ENCODE results near the gene OR6J1. TPM values are rescaled to one million over a fixed set of nuclear protein-coding genes. Genes with fewer than 3 reads are reported as not detected.

The OR6J1 gene
- total and polyA plus RNA-seq, 2 of the 8 experiments (the other 6 are each of a cell fraction or from before 2014, with no cell fraction given), result not detected

DNA sequence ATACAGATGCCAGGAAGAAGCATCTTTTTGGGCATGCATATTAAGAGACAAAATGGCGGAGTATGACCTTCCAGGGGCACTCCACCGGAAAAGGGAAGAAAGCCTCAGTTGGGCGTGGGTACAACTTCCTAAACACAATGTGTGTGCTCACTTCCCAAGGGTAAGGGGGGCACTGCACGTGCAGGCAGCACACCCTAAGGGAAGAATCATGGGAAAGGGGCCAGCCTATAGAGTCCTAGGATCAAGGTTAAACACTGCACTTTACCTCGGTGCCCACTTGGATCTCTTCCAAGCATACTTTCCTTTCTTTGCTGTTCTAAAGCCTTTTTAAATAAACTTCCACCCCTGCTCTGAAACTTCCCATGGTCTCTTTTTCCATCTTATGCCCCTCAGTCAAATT lies 14.8 kb downstream of the OR6J1 start:
- Histone ChIP-seq H2AK5ac (ENCODE audit: low read depth, low read length) (no peak overlapping the region), H2BK12ac (ENCODE audit: low read depth, low read length) (no peak overlapping the region), H3K79me1 (ENCODE audit: low read depth, low read length) (no peaks in the 10 kb centered on the region), H3K4me3 (ENCODE audit: extremely low read depth in 1 of 4, insufficient read depth in 2 of 4, low read depth in 3 of 4, low read length in 4 of 4) (no peak overlapping the region), H2AFZ (ENCODE audit: low read length) (no peak overlapping the region), H3K18ac (ENCODE audit: extremely low read depth, low read length) (no peak overlapping the region), H3K4me2 (ENCODE audit: insufficient read depth in 1 of 2, low read depth in 2 of 2, low read length in 2 of 2) (no peak overlapping the region), H3K4ac (replicated peaks; ENCODE audit: insufficient read length, low read depth, low read length) (no peak overlapping the region), H3K27ac (ENCODE audit: low read depth, low read length) (no peak overlapping the region), H2BK15ac (ENCODE audit: low read length) (no peak overlapping the region), H2BK20ac (ENCODE audit: low read length) (no peak overlapping the region), H3K56ac (replicated peaks; ENCODE audit: insufficient read length, low read depth, low read length) (no peak overlapping the region), H3K23ac (ENCODE audit: insufficient read length) (no peak overlapping the region), H4K8ac (ENCODE audit: extremely low read depth, insufficient read depth, low read length) (no peak overlapping the region), H3K79me2 (ENCODE audit: control insufficient read depth in 1 of 2, insufficient read depth in 2 of 2, low read length in 2 of 2) (no peaks in the 10 kb centered on the region), H2BK120ac (replicated peaks; ENCODE audit: low read depth, low read length) (no peak overlapping the region), H2BK5ac (ENCODE audit: low read depth, low read length) (no peak overlapping the region), H3K9ac (replicated peaks in 1 of 4; ENCODE audit: extremely low read depth in 1 of 4, low read depth in 3 of 4, low read length in 3 of 4) (no peak overlapping the region), H4K20me1 (replicated peaks in 1 of 2; ENCODE audit: control insufficient read depth in 1 of 2, insufficient read depth in 2 of 2, low read length in 2 of 2) (no peaks in the 10 kb centered on the region), H3K23me2 (ENCODE audit: low read depth, low read length) (peaks cover 2% of the 10 kb centered on the region; the same call in 1 of the 2 replicates), H3K27me3 (replicated peaks in 1 of 4; ENCODE audit: control insufficient read depth in 3 of 4, extremely low read depth in 1 of 4, insufficient read depth in 3 of 4, low read length in 3 of 4) (no peaks in the 10 kb centered on the region), H3K9me3 (ENCODE audit: insufficient read depth in 2 of 2, low read depth in 1 of 2, low read length in 1 of 2) (peaks cover 9 to 13% of the 10 kb centered on the region in 2 experiments; a peak in 2 of 4 replicates), H3K14ac (ENCODE audit: insufficient read length) (no peak overlapping the region), H3K4me1 (replicated peaks in 1 of 4; ENCODE audit: control insufficient read depth in 3 of 4, insufficient read depth in 4 of 4, low read length in 3 of 4) (peaks cover 0 to 9% (median 4%) of the 10 kb centered on the region in 4 experiments; a peak in 3 of 7 replicates), H4K5ac (ENCODE audit: insufficient read length, low read depth, low read length) (no peak overlapping the region), H3K36me3 (ENCODE audit: control insufficient read depth in 2 of 4, insufficient read depth in 4 of 4, low read length in 3 of 4) (no peaks in the 10 kb centered on the region), H4K91ac (replicated peaks; ENCODE audit: insufficient read length, low read length) (no peak overlapping the region)
- CTCF ChIA-PET (ENCODE audit: partially characterized antibody), result interaction anchor here (0.8 to 1.2 kb wide), 2 partner anchors 13 to 14 kb away, joined by 3 to 4 read pairs; partner anchors contain the start of gene OR6J1
- no peak for TF ChIP-seq CHD1 (IDR thresholded peaks at IDR 0.05; ENCODE audit: low read depth, low read length)
- TF ChIP-seq, protein P1, sequence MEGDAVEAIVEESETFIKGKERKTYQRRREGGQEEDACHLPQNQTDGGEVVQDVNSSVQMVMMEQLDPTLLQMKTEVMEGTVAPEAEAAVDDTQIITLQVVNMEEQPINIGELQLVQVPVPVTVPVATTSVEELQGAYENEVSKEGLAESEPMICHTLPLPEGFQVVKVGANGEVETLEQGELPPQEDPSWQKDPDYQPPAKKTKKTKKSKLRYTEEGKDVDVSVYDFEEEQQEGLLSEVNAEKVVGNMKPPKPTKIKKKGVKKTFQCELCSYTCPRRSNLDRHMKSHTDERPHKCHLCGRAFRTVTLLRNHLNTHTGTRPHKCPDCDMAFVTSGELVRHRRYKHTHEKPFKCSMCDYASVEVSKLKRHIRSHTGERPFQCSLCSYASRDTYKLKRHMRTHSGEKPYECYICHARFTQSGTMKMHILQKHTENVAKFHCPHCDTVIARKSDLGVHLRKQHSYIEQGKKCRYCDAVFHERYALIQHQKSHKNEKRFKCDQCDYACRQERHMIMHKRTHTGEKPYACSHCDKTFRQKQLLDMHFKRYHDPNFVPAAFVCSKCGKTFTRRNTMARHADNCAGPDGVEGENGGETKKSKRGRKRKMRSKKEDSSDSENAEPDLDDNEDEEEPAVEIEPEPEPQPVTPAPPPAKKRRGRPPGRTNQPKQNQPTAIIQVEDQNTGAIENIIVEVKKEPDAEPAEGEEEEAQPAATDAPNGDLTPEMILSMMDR (IDR thresholded peaks at IDR 0.05; ENCODE audit: control extremely low read depth in 1 of 3, insufficient read depth in 1 of 3, low read depth in 1 of 3, low read length in 3 of 3), result no peak
- TF ChIP-seq CREB1 (IDR thresholded peaks at IDR 0.05), result no peak
- POLR2A ChIA-PET (ENCODE audit: partially characterized antibody), result no interaction called here
- FAIRE-seq (no peak), DNase-seq (ENCODE audit: low read depth in 1 of 2, low spot score in 2 of 2) (no peak)
- 83% methylated on average over 5 of the region's 5 CpGs; no CpG with 5 or more reads in 1 of the 2 experiments for WGBS, 2 experiments (ENCODE audit: extremely low coverage in 1 of 2, insufficient coverage in 1 of 2, insufficient read length in 1 of 2, insufficient replicate concordance in 2 of 2, low coverage in 1 of 2, low lambda C conversion rate in 2 of 2, missing lambda C conversion rate in 1 of 2)
